NCI-H1048 (cell line): Measurements from ENCODE around the gene SKAP1.
"Not testable (repeated sequence)": the region's sequence is repeated elsewhere in the genome, so short reads cannot be mapped to it uniquely, and the experiment has no call there.

Experiments
- DNase-seq: peaks from one replicate; lab custom pipeline; 2025; lab: John Stamatoyannopoulos, UW

SKAP1 gene

GRCh38 chr17:48412841-48413240 lies 17.2 kb downstream of the SKAP1 start:
- DNase-seq, result no peak

- not testable (repeated sequence) for DNase-seq
These were observed 19.2 kb downstream of the SKAP1 start for GRCh38 chr17:48410821-48411220.

GRCh38 chr17:48409607-48410006 lies 20.4 kb downstream of the SKAP1 start:
- DNase-seq, result no peak

- no peak for DNase-seq
These were observed 23.0 kb downstream of the SKAP1 start for GRCh38 chr17:48406936-48407567.

GRCh38 chr17:48394821-48395220 lies 35.2 kb downstream of the SKAP1 start:
- DNase-seq, result no peak

GRCh38 chr17:48393283-48393682 lies 36.7 kb downstream of the SKAP1 start:
- no peak for DNase-seq

GRCh38 chr17:48392857-48393256 lies 37.2 kb downstream of the SKAP1 start:
- no peak for DNase-seq

- no peak for DNase-seq
These were observed 38.6 kb downstream of the SKAP1 start for GRCh38 chr17:48391444-48391843.

GRCh38 chr17:48389903-48390302 lies 40.1 kb downstream of the SKAP1 start:
- DNase-seq, result no peak

GRCh38 chr17:48388955-48389743 lies 40.9 kb downstream of the SKAP1 start:
- no peak for DNase-seq

GRCh38 chr17:48386826-48387225 lies 43.2 kb downstream of the SKAP1 start:
- no peak for DNase-seq

GRCh38 chr17:48385319-48385718 lies 44.7 kb downstream of the SKAP1 start:
- DNase-seq, result no peak

GRCh38 chr17:48384164-48384563 lies 45.9 kb downstream of the SKAP1 start:
- no peak for DNase-seq

- no peak for DNase-seq
These were observed 47.0 kb downstream of the SKAP1 start for GRCh38 chr17:48382989-48383388.

- DNase-seq, result no peak
These were observed 51.2 kb downstream of the SKAP1 start for GRCh38 chr17:48378708-48379392.

GRCh38 chr17:48378238-48378637 lies 51.8 kb downstream of the SKAP1 start:
- no peak for DNase-seq

- DNase-seq, result no peak
These were observed 53.2 kb downstream of the SKAP1 start for GRCh38 chr17:48376682-48377325.

- no peak for DNase-seq
These were observed 54.7 kb downstream of the SKAP1 start for GRCh38 chr17:48375356-48375755.

- DNase-seq, result no peak
These were observed 55.3 kb downstream of the SKAP1 start for GRCh38 chr17:48374650-48375230.

- no peak for DNase-seq
These were observed 56.1 kb downstream of the SKAP1 start for GRCh38 chr17:48373883-48374282.

GRCh38 chr17:48373130-48373830 lies 56.7 kb downstream of the SKAP1 start:
- DNase-seq, result no peak

- not testable (repeated sequence) for DNase-seq
These were observed 61.0 kb downstream of the SKAP1 start for GRCh38 chr17:48368967-48369366.
